Stimulated activated CD8-positive, alpha-beta memory T cell treated with anti-CD3 and anti-CD28 coated beads, Interleukin-12 subunit alpha, Interleukin-12 subunit beta, amount 100 ng/mL, for 24 hours (primary cell): Measurements from ENCODE around the gene SLC19A1.
"Not testable (repeated sequence)": the region's sequence is repeated elsewhere in the genome, so short reads cannot be mapped to it uniquely, and the experiment has no call there.

Experiments
- DNase-seq: peaks from one replicate; pipeline ENCODE4 v3.0.0-alpha.2; 2020; ENCODE audit errors: extremely low read depth

The SLC19A1 gene

GRCh38 chr21:45533361-45533845 lies 8.8 kb downstream of the SLC19A1 start:
- DNase-seq, result no peak

- no peak for DNase-seq
These were observed 9.3 kb downstream of the SLC19A1 start for GRCh38 chr21:45532826-45533360.

- DNase-seq, result no peak
These were observed 10.6 kb downstream of the SLC19A1 start for GRCh38 chr21:45531393-45532215.

- not testable (repeated sequence) for DNase-seq
These were observed 11.2 kb downstream of the SLC19A1 start for GRCh38 chr21:45531114-45531392.

GRCh38 chr21:45530423-45531113 lies 11.7 kb downstream of the SLC19A1 start:
- DNase-seq, result no peak

GRCh38 chr21:45529785-45530422 lies 12.3 kb downstream of the SLC19A1 start:
- no peak for DNase-seq

- DNase-seq, result no peak
These were observed 13.1 kb downstream of the SLC19A1 start for GRCh38 chr21:45528981-45529784.

- DNase-seq, result no peak
These were observed 14.1 kb downstream of the SLC19A1 start for GRCh38 chr21:45528028-45528705.

GRCh38 chr21:45527151-45527999 lies 14.9 kb downstream of the SLC19A1 start:
- not testable (repeated sequence) for DNase-seq

GRCh38 chr21:45525910-45526306 lies 16.3 kb downstream of the SLC19A1 start:
- no peak for DNase-seq

GRCh38 chr21:45525153-45525909 lies 16.9 kb downstream of the SLC19A1 start:
- no peak for DNase-seq

- DNase-seq, result no peak
These were observed 17.5 kb downstream of the SLC19A1 start for GRCh38 chr21:45524756-45525152.

GRCh38 chr21:45523411-45524101 lies 18.7 kb downstream of the SLC19A1 start:
- no peak for DNase-seq

GRCh38 chr21:45522986-45523385 lies 19.3 kb downstream of the SLC19A1 start:
- no peak for DNase-seq

GRCh38 chr21:45522381-45522780 lies 19.9 kb downstream of the SLC19A1 start:
- DNase-seq, result no peak

GRCh38 chr21:45521241-45521640 lies 21.0 kb downstream of the SLC19A1 start:
- no peak for DNase-seq

GRCh38 chr21:45519182-45519581 lies 23.1 kb downstream of the SLC19A1 start:
- DNase-seq, result no peak

- DNase-seq, result no peak
These were observed 23.5 kb downstream of the SLC19A1 start for GRCh38 chr21:45518742-45519141.
